HCT116 (cell line): ENCODE measurements around the gene ST8SIA2.

Source experiments
- EZH2 ChIP-seq: fragments of 200-600 bp; sonication (generic); IDR thresholded peaks from 2 replicates; pipeline ENCODE4 v1.6.1; 2017; ENCODE audit warnings: antibody characterized with exemption, mixed run types
- JUND ChIP-seq: IDR thresholded peaks from 2 replicates; pipeline ENCODE4 v1.6.1; 2012
- POLR2A ChIP-seq: IDR thresholded peaks from 2 replicates; pipeline ENCODE4 v1.7.0; 2011; ENCODE audit warnings: borderline replicate concordance; ENCODE audit not compliant: insufficient read depth, insufficient read length; ENCODE audit errors: extremely low read depth
- POLR2AphosphoS5 ChIP-seq: IDR thresholded peaks from 2 replicates; pipeline ENCODE4 v1.6.1; 2011; ENCODE audit warnings: mild to moderate bottlenecking, low read depth, low read length, moderate library complexity
- RAD21 ChIP-seq: IDR thresholded peaks from 2 replicates; pipeline ENCODE4 v1.6.1; 2012; ENCODE audit warnings: low read depth, mild to moderate bottlenecking
- SIN3A ChIP-seq: IDR thresholded peaks from 2 replicates; pipeline ENCODE4 v1.6.1; 2012; ENCODE audit warnings: low read depth
- SRF ChIP-seq: IDR thresholded peaks from 2 replicates; pipeline ENCODE4 v1.6.1; 2012; ENCODE audit warnings: low read depth
- TCF7L2 ChIP-seq: IDR thresholded peaks from 2 replicates; pipeline ENCODE4 v1.7.0; 2011; ENCODE audit warnings: borderline replicate concordance, inconsistent platforms; ENCODE audit not compliant: insufficient read depth, insufficient read length; ENCODE audit errors: extremely low read depth
- YY1 ChIP-seq: IDR thresholded peaks from 2 replicates; pipeline ENCODE4 v1.6.1; 2011; ENCODE audit warnings: low read length, low read depth, moderate library complexity, mild to moderate bottlenecking; ENCODE audit not compliant: insufficient replicate concordance; ENCODE audit errors: extremely low read depth
- TF ChIP-seq, protein P1 (sequence below), 3 experiments: fragments of 200-600 bp in 1 of 3; sonication (generic) in 1 of 3; IDR thresholded peaks in 2 of 3; conservative IDR thresholded peaks in 1 of 3; 2 replicates each; pipeline ENCODE4 v1.5.1; 2012 to 2017; ENCODE audit warnings: low read depth in 2 of 3, low read length in 2 of 3, antibody characterized with exemption in 1 of 3, borderline replicate concordance in 1 of 3, control low read depth in 1 of 3, mild to moderate bottlenecking in 1 of 3, mixed read lengths in 1 of 3, mixed run types in 1 of 3, moderate library complexity in 1 of 3; ENCODE audit not compliant: insufficient read depth in 1 of 3
- TF ChIP-seq, protein P2 (sequence below): IDR thresholded peaks from 2 replicates; pipeline ENCODE4 v1.6.1; 2012
- TF ChIP-seq, protein P3 (sequence below): IDR thresholded peaks from 2 replicates; pipeline ENCODE4 v1.6.1; 2012; ENCODE audit warnings: low read depth
- TF ChIP-seq, protein P4 (sequence below): IDR thresholded peaks from 2 replicates; pipeline ENCODE4 v1.6.1; 2011; ENCODE audit warnings: mild to moderate bottlenecking, low read length, moderate library complexity; ENCODE audit not compliant: insufficient replicate concordance; ENCODE audit errors: extremely low read depth

GRCh38 chr15:92480361-92480760, 86.7 kb downstream of the ST8SIA2 start:
- TF ChIP-seq POLR2A (no peak), YY1 (no peak), SIN3A (no peak), TCF7L2 (no peak), JUND (no peak), EZH2 (no peak), POLR2AphosphoS5 (no peak), SRF (no peak), RAD21 (no peak)
- TF ChIP-seq, protein P1, sequence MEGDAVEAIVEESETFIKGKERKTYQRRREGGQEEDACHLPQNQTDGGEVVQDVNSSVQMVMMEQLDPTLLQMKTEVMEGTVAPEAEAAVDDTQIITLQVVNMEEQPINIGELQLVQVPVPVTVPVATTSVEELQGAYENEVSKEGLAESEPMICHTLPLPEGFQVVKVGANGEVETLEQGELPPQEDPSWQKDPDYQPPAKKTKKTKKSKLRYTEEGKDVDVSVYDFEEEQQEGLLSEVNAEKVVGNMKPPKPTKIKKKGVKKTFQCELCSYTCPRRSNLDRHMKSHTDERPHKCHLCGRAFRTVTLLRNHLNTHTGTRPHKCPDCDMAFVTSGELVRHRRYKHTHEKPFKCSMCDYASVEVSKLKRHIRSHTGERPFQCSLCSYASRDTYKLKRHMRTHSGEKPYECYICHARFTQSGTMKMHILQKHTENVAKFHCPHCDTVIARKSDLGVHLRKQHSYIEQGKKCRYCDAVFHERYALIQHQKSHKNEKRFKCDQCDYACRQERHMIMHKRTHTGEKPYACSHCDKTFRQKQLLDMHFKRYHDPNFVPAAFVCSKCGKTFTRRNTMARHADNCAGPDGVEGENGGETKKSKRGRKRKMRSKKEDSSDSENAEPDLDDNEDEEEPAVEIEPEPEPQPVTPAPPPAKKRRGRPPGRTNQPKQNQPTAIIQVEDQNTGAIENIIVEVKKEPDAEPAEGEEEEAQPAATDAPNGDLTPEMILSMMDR (IDR thresholded peaks at IDR 0.05 in 2 of 3, conservative IDR thresholded peaks at IDR 0.05 in 1 of 3; ENCODE audit: borderline replicate concordance in 1 of 3, insufficient read depth in 1 of 3, low read depth in 2 of 3, low read length in 2 of 3): no peak
- TF ChIP-seq, protein P2, sequence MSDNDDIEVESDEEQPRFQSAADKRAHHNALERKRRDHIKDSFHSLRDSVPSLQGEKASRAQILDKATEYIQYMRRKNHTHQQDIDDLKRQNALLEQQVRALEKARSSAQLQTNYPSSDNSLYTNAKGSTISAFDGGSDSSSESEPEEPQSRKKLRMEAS: no peak
- TF ChIP-seq, protein P3, sequence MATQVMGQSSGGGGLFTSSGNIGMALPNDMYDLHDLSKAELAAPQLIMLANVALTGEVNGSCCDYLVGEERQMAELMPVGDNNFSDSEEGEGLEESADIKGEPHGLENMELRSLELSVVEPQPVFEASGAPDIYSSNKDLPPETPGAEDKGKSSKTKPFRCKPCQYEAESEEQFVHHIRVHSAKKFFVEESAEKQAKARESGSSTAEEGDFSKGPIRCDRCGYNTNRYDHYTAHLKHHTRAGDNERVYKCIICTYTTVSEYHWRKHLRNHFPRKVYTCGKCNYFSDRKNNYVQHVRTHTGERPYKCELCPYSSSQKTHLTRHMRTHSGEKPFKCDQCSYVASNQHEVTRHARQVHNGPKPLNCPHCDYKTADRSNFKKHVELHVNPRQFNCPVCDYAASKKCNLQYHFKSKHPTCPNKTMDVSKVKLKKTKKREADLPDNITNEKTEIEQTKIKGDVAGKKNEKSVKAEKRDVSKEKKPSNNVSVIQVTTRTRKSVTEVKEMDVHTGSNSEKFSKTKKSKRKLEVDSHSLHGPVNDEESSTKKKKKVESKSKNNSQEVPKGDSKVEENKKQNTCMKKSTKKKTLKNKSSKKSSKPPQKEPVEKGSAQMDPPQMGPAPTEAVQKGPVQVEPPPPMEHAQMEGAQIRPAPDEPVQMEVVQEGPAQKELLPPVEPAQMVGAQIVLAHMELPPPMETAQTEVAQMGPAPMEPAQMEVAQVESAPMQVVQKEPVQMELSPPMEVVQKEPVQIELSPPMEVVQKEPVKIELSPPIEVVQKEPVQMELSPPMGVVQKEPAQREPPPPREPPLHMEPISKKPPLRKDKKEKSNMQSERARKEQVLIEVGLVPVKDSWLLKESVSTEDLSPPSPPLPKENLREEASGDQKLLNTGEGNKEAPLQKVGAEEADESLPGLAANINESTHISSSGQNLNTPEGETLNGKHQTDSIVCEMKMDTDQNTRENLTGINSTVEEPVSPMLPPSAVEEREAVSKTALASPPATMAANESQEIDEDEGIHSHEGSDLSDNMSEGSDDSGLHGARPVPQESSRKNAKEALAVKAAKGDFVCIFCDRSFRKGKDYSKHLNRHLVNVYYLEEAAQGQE: no peak
- TF ChIP-seq, protein P4, sequence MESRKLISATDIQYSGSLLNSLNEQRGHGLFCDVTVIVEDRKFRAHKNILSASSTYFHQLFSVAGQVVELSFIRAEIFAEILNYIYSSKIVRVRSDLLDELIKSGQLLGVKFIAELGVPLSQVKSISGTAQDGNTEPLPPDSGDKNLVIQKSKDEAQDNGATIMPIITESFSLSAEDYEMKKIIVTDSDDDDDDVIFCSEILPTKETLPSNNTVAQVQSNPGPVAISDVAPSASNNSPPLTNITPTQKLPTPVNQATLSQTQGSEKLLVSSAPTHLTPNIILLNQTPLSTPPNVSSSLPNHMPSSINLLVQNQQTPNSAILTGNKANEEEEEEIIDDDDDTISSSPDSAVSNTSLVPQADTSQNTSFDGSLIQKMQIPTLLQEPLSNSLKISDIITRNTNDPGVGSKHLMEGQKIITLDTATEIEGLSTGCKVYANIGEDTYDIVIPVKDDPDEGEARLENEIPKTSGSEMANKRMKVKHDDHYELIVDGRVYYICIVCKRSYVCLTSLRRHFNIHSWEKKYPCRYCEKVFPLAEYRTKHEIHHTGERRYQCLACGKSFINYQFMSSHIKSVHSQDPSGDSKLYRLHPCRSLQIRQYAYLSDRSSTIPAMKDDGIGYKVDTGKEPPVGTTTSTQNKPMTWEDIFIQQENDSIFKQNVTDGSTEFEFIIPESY: no peak
